ENCODE measurements around the gene MED4. TPM values are rescaled to one million over a fixed set of nuclear protein-coding genes. Genes with fewer than 3 reads are reported as not detected.

Gene MED4
- total and polyA plus RNA-seq, 10 donors = 35.7 to 61.7 (median 43.0) TPM

DNA sequence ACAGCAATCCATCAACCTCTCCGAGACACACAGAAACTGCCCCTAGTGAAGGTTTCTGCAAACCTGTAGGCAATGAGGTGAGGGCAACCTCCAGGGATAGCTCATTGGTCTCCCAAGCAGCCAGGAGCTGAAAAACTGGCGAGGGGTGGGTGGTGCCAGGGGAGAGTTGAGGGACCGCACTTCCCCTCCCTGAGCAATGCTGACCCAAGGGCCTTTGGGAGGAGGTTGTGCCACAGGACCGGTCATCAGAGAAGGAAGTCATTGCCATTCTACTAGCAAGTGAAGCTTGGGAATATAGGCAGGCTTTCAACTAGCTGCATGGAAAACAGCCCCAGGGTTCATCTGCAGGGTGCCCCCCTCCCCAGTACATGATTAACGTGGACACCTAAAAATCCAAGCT, 23.1 kb upstream of the MED4 start:
- WGBS, 5 donors = 66 to 93% (median 87%) methylated on average over 5 of the region's 5 CpGs
- no peak for TF ChIP-seq POLR2AphosphoS5 (IDR thresholded peaks at IDR 0.05)
- no peak for TF ChIP-seq POLR2A (IDR thresholded peaks at IDR 0.05)
- TF ChIP-seq, protein P1, sequence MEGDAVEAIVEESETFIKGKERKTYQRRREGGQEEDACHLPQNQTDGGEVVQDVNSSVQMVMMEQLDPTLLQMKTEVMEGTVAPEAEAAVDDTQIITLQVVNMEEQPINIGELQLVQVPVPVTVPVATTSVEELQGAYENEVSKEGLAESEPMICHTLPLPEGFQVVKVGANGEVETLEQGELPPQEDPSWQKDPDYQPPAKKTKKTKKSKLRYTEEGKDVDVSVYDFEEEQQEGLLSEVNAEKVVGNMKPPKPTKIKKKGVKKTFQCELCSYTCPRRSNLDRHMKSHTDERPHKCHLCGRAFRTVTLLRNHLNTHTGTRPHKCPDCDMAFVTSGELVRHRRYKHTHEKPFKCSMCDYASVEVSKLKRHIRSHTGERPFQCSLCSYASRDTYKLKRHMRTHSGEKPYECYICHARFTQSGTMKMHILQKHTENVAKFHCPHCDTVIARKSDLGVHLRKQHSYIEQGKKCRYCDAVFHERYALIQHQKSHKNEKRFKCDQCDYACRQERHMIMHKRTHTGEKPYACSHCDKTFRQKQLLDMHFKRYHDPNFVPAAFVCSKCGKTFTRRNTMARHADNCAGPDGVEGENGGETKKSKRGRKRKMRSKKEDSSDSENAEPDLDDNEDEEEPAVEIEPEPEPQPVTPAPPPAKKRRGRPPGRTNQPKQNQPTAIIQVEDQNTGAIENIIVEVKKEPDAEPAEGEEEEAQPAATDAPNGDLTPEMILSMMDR (IDR thresholded peaks at IDR 0.05 in 8 of 11, conservative IDR thresholded peaks at IDR 0.05 in 3 of 11) = no peak

DNA sequence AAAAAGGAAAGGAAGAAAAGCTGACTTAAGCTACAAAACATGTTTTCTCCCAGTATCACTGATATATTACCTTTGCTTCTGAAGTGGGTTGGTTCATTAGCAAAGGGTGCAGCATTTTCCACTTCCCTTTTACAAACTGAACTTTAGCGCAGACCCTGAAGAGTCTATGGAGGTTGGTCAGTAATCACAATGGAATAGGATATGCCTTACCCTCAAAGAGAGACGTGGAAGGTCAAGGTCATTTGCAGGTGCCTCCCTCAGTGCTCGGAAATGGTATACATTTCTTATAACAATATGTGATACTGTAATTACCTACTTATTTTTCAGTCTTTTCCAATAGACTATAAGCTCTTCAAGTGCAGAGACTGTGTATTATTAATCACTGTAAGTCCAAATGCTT, 21.9 kb upstream of the MED4 start:
- TF ChIP-seq POLR2A (IDR thresholded peaks at IDR 0.05) = no peak
- TF ChIP-seq, protein P1 (IDR thresholded peaks at IDR 0.05 in 8 of 11, conservative IDR thresholded peaks at IDR 0.05 in 3 of 11) = no peak
- no peak for TF ChIP-seq POLR2AphosphoS5 (IDR thresholded peaks at IDR 0.05)
- H3K27ac ChIP-seq = no peak overlapping the region
- H3K9me3 ChIP-seq = no peaks in the 10 kb centered on the region
- H3K36me3 ChIP-seq = no peaks in the 10 kb centered on the region
- no peaks in the 10 kb centered on the region for H3K27me3 ChIP-seq (replicated peaks in 1 of 7)
- WGBS, 5 donors = 52 to 58% (median 53%) methylated on average over 3 of the region's 3 CpGs
- H3K4me3 ChIP-seq = no peak overlapping the region
- intact Hi-C loops (cut with DNase I; ENCODE audit: low total_unique reads) = no loop called here
- H3K4me1 ChIP-seq = peaks cover 0 to 11% (median 5%) of the 10 kb centered on the region in 6 donors
- no peak for DNase-seq

More for the DNA sequence above, 23.1 kb upstream of the MED4 start:
- H3K9me3 ChIP-seq = no peaks in the 10 kb centered on the region
- no peaks in the 10 kb centered on the region for H3K27me3 ChIP-seq (replicated peaks in 1 of 7)
- intact Hi-C loops (cut with DNase I; ENCODE audit: low total_unique reads) = no loop called here
- DNase-seq = no peak
- no peak overlapping the region for H3K4me3 ChIP-seq
- H3K36me3 ChIP-seq = no peaks in the 10 kb centered on the region
- peaks cover 0 to 11% (median 5%) of the 10 kb centered on the region in 6 donors for H3K4me1 ChIP-seq
- H3K27ac ChIP-seq = no peak overlapping the region

DNA sequence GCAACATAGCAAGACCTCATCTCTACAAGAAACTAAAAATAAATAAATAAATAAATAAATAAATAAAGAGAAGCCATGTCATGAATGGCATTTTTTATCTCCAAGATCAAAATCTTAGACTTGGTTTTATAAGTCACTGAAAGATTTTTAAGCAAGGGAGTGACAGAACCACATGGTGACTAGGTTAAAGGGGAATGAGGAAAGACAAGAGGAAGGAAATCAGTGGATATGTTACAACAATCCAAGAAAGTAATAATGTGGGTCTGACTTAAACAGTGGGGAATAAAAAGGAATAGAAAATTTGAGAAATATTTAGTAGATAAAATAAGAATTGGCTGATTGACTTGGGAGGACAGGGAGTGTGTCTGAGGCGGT, 18.8 kb upstream of the MED4 start:
- H3K27ac ChIP-seq = no peak overlapping the region
- H3K4me1 ChIP-seq = peaks cover 0 to 11% (median 3%) of the 10 kb centered on the region in 6 donors
- no peak overlapping the region for H3K4me3 ChIP-seq
- TF ChIP-seq, protein P1 (IDR thresholded peaks at IDR 0.05 in 8 of 11, conservative IDR thresholded peaks at IDR 0.05 in 3 of 11) = no peak
- no peak for TF ChIP-seq POLR2AphosphoS5 (IDR thresholded peaks at IDR 0.05)
- TF ChIP-seq POLR2A (IDR thresholded peaks at IDR 0.05) = no peak
- no peaks in the 10 kb centered on the region for H3K9me3 ChIP-seq
- no peak for DNase-seq
- H3K36me3 ChIP-seq = no peaks in the 10 kb centered on the region
- no peaks in the 10 kb centered on the region for H3K27me3 ChIP-seq (replicated peaks in 1 of 7)
- WGBS, 5 donors = 91 to 97% (median 96%) methylated on average over 1 of the region's 1 CpG
- intact Hi-C loops (cut with DNase I; ENCODE audit: low total_unique reads) = no loop called here

DNA sequence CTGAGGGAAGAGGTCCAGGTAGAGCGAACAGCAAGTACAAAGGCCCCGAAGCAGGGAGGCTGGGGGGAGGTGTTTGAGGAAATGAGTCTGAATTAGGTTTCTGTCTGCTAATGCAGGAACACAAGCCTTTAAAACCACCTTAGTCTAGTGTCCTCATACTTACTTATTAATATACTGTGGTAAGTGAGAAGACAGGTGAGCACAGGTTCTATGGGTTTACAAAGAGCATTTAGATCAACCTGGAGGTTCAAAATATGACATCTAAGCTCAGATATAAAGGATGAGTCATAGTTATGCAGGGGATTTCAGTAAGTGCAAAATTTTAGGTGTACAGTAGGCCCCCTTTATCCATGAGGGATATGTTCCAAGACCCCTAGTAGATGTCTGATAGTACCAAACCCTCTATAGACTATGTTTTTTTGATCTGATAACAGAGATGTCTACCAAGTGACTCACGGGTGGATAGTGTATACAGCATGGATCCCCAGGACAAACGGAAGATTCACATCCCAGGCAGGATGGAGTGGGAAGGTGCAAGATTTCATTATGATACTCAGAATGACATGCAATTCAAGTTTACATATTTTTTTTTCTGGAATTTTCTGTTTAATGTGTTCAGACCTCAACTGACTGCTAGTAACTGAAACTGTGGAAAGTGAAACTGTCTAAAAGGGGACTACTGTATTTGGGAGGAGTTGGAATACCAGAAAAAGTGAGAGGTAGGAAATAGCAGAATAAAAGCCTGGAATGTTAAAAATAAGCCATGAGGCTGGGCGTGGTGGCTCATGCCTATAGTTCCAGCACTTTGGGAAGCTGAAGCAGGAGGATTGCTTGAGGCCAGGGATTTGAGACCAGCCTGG, 18.2 kb upstream of the MED4 start:
- Histone ChIP-seq H3K9me3 (no peaks in the 10 kb centered on the region), H3K27ac (no peak overlapping the region), H3K4me1 (peaks cover 0 to 11% (median 3%) of the 10 kb centered on the region in 6 donors), H3K4me3 (no peak overlapping the region), H3K36me3 (no peaks in the 10 kb centered on the region), H3K27me3 (replicated peaks in 1 of 7) (no peaks in the 10 kb centered on the region)
- WGBS, 5 donors = 77 to 90% (median 79%) methylated on average over 5 of the region's 5 CpGs
- no peak for DNase-seq
- intact Hi-C loops (cut with DNase I; ENCODE audit: low total_unique reads) = no loop called here
- TF ChIP-seq, protein P1 (IDR thresholded peaks at IDR 0.05 in 8 of 11, conservative IDR thresholded peaks at IDR 0.05 in 3 of 11) = no peak
- TF ChIP-seq POLR2A (IDR thresholded peaks at IDR 0.05) (no peak), POLR2AphosphoS5 (IDR thresholded peaks at IDR 0.05) (no peak)

Measured in spleen (tissue), 11 donors.